Activated CD4-positive, alpha-beta T cell treated with anti-CD3 and anti-CD28 coated beads for 1 hour (primary cell): ENCODE results near the gene CYB5D1.
A peak's percentile ranks its signal among the peaks of the same experiment; 100 is the strongest.

ENCODE experiments used
- DNase-seq: peaks from one replicate; pipeline ENCODE4 v3.0.0-alpha.2; 2020

CYB5D1 gene

DNA sequence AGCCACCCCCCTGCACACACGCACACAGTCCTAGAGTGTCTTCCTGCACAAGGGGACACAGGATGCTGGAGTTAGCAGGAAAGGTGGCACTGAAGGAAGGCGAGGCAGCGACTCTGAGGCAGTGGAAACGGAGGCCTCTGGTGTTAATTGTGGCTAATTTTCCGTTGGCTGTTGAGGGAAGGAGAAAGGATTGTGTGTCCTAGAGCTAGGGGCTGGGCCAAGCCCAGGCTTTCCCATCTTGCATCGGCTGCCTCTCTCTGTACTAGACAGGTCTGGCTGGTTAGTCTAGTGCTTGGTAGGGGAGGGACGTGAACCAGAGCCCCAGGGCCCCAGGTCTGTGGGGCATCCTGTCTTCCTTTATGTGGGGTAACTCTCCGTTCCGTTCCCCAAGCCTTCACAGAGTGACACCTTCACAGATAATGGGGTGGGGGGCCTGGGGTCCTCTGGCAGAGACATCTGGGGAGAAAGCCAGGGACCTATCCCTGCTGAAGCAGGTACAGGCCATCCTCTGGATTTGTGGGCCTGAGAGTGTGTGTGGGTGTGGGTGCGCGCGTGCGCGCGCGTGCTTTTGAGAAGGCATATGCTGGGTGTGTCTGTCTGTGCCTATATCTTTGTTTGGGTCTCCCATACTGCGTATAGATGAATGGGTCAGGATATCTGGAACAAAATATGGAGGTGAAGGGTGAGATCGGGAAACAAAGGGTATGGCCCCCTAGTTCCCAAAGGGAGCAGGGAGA is 30.5 kb downstream of the CYB5D1 start, which contains the start of gene CHD3:
Gene CHD3, plus strand, starts transcription at position 606 of the 737 bp plus-strand sequence. CDS start 212 bp downstream, outside the sequence.
- DNase-seq: peak; percentile 35

DNA sequence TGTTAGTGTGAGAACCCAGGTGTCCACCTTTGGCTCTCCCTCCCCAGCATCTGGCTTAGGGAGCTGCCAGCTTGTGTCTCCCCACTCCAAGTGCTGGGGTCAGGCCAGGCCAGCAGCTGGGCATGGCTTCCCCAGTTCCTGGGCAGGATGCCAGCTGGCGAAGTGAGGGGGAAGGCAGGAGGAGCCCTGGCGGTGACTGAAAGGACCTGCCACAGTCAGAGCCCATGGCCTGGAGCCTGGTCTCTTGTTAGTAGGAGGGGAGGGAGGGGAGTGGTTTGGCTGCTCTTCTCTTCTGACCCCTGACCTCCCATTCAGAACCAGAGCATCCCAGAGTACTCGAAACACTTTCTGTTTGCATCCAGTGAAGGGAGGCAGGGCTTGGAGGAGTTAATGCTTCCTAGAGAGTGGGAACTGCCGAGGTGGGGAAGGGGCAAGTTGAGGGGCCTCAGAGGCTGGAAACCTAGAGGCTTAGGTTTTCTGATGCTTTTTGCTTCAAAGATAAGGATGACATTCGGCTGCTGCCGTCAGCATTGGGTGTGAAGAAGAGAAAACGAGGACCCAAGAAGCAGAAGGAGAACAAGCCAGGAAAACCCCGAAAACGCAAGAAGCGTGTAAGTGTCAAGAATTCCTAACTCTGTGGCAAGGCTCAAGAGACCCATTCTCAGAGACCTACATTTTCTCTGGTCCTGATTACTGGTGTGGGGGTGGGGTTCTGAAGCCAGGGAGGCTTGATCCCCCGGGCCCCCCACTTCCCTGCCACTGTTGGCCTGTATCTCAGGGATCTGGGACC is 31.6 kb downstream of the CYB5D1 start:
- DNase-seq: no peak

DNA sequence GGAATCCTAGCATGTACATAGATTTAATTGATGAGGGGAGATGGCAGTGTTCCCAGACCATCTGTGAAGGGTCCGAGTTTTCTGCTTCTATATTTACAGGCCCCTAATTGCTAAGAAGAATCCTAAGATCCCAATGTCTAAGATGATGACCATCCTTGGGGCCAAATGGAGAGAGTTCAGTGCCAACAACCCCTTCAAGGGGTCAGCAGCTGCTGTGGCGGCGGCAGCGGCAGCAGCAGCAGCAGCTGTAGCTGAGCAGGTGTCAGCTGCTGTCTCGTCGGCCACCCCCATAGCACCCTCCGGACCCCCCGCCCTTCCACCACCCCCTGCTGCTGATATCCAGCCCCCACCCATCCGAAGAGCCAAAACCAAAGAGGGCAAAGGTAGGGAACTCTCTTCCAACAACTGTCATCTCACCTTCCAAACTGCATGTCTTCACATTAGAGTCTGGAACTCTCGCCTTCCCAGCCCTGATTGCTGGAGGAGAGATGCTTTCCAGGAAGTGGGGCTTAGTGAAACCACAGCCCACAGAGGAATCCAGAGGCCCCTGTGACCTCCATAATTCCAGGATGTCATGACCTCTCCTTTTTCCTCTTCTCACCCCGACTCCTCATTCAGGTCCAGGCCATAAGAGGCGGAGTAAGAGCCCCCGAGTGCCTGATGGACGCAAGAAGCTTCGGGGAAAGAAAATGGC is 35.5 kb downstream of the CYB5D1 start:
- no peak for DNase-seq

DNA sequence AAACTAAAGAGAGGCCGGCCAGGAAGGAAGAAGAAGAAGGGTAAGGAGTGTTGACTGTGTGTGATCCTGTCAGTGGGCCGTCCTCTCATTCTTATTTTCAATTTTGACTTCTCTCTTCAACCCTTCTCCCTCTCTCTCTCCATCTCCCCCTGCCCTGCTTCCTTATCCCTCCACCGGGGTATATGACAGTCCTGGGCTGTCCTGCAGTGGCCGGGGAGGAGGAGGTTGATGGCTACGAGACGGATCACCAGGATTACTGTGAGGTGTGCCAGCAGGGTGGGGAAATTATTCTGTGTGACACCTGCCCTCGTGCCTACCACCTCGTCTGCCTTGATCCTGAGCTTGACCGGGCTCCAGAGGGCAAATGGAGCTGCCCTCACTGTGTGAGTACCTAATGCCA is 36.4 kb downstream of the CYB5D1 start:
- no peak for DNase-seq

DNA sequence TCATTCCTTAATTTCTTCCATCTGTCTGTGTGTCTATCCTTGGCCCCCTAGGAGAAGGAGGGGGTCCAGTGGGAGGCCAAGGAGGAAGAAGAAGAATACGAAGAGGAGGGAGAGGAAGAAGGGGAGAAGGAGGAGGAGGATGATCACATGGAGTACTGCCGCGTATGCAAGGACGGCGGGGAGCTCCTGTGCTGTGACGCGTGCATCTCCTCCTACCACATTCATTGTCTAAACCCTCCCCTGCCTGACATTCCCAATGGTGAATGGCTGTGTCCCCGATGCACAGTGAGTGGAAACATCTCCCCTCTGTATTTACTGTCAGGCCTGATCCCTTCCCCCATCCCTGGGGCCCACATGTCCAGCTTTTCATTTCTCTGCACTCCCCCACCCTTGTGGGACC is 37.1 kb downstream of the CYB5D1 start:
- DNase-seq: no peak

DNA sequence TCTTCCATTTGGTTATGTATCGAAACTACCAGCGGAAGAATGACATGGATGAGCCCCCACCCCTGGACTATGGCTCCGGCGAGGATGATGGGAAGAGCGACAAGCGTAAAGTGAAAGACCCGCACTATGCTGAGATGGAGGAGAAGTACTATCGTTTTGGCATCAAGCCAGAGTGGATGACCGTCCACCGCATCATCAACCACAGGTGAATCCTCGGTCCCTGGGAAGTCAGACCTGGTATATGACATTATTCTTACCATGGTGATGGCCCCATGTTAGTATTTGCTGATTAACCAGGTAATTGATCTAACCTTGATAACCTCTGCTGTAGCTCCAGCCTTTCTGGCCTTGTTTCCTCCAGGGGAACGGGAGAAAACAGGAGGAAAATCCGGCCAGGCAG is 39.3 kb downstream of the CYB5D1 start:
- DNase-seq: no peak

DNA sequence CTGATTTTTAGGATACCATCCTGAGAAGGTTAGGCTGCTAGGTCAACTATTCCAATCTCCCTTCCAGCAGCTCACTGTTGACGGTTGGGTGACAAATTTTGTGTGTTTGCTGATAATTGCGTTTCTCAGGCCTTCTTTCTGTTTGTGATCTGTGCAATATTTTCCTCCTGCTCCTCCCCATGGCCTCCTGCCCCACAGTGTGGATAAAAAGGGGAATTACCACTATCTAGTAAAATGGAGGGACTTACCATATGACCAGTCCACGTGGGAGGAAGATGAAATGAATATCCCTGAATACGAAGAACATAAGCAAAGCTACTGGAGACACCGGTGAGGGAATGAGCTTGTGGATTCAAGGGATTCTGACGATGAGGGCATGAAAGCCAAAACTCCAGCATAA is 40.0 kb downstream of the CYB5D1 start:
- no peak for DNase-seq

DNA sequence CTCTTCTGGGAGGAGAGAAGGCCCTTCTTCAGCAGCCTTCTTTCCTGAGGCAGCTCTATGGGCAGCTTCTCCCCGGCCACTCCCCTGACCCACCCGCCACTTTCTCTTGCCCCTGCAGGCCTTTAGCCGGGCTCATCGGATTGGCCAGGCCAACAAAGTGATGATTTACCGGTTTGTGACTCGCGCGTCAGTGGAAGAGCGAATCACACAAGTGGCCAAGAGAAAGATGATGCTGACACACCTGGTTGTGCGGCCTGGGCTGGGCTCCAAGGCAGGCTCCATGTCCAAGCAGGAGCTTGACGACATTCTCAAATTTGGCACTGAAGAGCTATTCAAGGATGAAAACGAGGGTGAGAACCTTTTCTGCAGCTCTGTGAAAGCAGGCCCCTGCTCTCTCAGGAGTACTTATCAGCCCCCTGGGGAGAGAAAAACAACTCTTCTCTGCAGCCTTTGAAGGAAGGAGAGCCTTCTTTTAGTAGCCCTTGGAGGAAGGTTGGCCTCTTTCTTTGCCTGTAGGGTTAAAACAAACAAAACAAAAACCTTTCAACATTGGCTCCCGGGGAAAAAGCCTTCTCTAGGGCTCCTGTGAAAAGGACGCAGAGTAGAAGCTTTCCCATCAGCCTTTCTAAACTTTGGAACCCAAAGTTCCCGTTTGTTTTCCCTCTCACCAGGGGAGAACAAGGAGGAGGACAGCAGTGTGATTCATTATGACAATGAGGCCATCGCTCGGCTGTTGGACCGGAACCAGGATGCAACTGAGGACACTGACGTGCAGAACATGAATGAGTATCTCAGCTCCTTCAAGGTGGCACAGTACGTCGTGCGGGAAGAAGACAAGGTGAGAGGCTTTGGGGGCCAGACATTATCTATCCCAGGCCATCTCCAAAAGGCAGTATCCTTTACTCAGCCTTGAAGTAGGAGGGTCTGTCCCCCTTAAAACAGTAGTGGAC is 45.6 kb downstream of the CYB5D1 start:
- no peak for DNase-seq

DNA sequence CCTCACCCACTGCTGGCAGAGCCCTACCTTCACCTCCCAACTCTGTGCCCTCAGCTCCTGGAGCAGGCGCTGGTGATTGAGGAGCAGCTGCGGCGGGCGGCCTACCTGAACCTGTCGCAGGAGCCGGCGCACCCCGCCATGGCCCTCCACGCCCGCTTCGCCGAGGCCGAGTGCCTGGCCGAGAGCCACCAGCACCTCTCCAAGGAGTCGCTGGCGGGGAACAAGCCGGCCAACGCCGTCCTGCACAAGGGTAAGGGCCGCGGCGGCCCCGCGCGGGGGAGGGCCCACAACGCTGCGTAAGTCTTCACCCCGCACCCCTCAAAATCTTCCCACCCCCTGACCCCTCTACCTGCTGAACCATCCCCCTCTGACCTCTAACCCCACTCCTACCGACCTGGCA is 51.3 kb downstream of the CYB5D1 start:
- DNase-seq: no peak

DNA sequence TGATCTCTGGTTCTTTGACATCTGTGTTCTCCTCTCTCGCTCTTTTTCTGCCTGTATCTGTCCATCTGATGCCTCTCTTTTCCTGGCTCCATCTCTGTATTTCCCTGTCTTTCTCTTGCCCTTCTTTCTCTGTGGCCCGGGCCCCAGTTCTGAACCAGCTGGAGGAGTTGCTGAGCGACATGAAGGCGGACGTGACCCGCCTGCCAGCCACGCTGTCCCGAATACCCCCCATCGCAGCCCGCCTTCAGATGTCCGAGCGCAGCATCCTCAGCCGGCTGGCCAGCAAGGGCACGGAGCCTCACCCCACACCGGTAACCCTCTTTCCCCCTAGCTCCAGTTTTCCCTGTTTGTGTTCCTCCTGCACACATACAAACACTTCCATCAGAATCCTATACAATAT is 52.5 kb downstream of the CYB5D1 start:
- DNase-seq: no peak

DNA sequence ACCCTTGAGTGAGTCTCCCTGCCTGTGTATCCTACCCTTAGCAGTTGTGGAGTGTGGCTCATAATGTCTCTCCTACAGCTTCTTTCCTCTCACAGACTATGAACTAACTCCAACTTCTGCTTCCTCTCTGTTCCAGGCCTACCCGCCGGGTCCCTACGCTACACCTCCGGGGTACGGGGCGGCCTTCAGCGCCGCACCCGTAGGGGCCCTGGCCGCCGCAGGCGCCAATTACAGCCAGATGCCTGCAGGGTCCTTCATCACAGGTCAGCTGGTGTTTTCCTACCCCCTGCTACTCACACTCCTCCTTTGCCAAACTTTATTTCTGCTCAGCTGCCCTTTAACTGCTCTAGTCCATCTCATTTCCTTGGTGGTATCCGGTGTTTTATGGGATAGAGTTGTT is 52.9 kb downstream of the CYB5D1 start:
- DNase-seq: no peak

DNA sequence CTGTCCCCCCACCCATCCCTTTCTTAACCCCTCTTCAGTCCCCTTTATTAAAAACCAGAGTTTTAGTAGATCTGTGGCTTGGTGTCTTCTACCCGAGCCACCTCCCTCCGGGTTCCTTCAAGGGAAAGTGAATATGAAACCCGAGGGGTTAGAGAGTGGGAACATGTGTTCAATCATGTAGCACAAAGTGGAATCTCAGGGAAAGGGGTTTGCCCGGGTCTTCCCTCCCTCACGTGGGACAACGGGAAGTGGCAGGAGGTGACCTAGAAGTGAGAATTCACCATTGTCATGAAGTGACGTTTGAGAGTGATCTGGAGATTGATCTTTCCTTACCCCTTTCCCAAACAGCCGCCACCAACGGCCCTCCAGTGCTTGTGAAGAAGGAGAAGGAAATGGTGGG is 53.3 kb downstream of the CYB5D1 start:
- DNase-seq: no peak
